Activated T-cell treated with anti-CD3 and anti-CD28 coated beads for 1 hour (primary cell): ENCODE data around the gene NLRP10.
"Not testable (repeated sequence)": the region's sequence is repeated elsewhere in the genome, so short reads cannot be mapped to it uniquely, and the experiment has no call there.

Source experiments
- DNase-seq: peaks from one replicate; pipeline ENCODE4 v3.0.0-alpha.2; 2020; ENCODE audit warnings: low read depth

The NLRP10 gene, protein sequence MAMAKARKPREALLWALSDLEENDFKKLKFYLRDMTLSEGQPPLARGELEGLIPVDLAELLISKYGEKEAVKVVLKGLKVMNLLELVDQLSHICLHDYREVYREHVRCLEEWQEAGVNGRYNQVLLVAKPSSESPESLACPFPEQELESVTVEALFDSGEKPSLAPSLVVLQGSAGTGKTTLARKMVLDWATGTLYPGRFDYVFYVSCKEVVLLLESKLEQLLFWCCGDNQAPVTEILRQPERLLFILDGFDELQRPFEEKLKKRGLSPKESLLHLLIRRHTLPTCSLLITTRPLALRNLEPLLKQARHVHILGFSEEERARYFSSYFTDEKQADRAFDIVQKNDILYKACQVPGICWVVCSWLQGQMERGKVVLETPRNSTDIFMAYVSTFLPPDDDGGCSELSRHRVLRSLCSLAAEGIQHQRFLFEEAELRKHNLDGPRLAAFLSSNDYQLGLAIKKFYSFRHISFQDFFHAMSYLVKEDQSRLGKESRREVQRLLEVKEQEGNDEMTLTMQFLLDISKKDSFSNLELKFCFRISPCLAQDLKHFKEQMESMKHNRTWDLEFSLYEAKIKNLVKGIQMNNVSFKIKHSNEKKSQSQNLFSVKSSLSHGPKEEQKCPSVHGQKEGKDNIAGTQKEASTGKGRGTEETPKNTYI

DNA sequence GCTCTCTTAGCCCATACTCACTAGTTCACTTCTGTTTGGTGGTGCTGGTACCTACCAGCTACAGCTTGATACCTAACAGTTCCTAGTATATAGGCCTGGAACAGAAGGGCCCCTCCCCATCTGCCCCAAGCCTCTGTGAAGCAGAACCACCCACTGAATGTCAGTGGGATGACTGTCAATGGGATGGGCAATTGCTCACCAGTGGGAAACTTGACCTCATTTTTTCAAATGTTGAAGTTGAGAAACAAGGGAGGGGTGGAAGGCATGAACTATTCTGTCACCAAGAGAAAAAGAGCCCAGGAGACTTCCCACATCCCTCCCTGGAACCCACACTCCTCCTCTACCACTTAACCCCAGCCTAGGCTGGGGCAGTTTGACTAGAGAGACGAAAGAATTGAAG is at the start of gene NLRP10:
NLRP10 (minus strand) TSS at position 62 of the 400 bp plus-strand sequence. CDS start 1,952 bp downstream, outside the sequence.
- no peak for DNase-seq

DNA sequence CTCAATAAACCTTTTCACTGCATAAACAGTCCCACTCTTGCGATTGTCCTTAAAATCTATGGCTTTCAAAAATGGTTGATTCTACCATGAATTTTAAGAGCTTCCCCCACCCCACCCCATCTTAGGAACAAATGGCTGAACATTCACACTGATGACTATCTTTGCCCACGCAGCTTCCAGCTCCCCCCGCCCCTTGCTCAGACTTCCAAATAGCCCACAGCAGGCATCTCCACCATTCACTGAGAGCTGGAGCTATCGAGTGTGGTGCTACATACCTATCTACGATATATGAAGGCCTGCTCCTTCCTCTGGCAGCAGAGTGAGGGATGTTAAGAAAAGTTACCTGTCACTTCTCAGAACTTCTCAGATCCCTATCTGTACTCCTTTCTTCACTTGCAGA is 48.6 kb upstream of the NLRP10 start:
- DNase-seq: no peak

DNA sequence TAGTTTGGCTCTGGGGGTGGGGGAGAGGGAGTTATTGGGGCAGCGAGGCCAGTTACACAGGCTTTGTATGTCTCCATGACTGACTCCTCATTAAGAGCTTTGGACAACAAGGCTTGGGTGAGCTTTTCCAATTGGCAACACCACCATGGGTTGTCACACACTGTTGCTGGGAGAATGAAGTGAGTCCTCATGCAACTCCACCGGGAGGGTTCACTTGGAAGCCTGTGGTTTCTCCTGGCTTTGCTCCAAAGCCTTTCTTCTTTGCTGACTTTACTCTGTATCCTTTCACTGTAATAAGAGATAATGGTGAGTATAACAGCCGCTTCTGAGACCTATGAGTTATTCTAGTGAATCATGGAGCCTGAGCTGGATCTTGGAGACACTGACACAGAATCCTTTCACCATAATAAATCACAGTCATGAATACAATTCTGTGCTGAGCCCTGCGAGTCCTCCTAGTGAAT is 46.8 kb upstream of the NLRP10 start:
- no peak for DNase-seq

- no peak for DNase-seq
These were observed 46.1 kb upstream of the NLRP10 start for GRCh38 chr11:8011371-8011770.

- no peak for DNase-seq
These were observed 44.6 kb upstream of the NLRP10 start for GRCh38 chr11:8009856-8010255.

- DNase-seq: no peak
These were observed 43.0 kb upstream of the NLRP10 start for GRCh38 chr11:8008212-8008611.

DNA sequence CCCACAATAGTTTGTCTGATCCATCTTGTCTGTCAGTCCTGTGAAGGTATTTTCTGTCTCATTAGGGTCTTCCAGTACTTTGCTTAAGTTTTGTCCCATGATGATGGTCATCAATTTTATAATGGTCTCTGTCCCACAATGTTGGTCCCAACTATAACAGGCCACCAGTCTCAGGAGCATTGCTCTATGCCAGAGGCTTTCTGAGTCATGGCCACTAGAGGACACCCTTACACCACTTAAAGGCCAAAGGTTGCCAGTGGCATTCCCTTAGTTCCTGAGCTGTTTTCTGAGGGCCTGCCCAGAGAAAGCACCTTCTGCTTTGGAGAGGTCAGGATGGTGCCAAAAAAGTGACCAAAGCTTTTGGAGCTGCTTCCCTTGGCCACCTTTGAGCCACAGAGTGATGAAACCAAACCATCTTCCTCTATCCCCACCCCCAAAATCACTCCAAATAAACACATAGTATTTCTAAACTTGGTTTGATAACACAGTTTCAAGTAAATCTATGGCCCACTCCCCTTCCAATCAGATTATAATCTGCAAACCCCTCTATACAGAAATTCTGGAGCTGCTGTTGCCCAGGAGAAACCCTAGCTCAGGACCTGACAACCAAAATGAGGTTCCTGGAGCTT is 41.2 kb upstream of the NLRP10 start:
- peak; percentile 19 for DNase-seq

- no peak for DNase-seq
These were observed 40.3 kb upstream of the NLRP10 start for GRCh38 chr11:8005556-8005955.

DNA sequence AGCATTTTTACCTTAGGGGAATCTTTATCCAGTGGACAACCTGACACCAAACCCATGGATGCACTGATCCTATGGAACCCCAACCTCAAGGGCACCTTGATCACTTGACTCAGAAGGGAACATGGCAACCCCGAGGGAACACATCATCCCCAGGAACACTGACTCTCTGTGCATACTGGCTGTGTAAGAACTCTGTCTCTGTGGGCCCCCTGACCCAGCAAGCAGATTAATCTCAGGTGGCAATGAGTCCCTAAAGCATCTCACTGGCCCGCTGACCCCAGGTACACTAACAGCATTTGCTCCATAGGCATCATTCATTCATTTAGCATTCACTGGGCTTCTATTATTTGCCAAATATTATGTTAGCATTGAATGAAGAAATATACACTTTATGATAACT is 38.8 kb upstream of the NLRP10 start:
- no peak for DNase-seq

DNA sequence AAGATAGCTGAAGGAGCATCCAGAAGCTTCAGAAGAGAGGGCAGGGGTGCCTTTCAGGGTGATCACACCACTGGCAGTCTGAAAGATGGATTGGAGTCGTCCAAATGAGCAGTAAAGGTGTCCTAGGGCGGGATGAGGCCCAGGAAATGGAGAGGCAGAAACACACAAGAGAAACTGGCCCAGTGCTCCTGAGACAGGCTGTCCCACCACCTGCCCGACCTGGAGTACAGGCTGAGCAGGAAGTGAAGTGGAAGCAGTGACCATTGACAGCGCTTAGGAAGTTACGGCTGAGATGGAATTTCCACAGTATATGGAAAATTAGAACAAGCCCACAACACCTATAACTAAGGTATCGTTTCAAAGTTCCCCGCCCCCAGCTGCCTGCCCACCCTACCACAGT is 37.9 kb upstream of the NLRP10 start:
- no peak for DNase-seq

DNA sequence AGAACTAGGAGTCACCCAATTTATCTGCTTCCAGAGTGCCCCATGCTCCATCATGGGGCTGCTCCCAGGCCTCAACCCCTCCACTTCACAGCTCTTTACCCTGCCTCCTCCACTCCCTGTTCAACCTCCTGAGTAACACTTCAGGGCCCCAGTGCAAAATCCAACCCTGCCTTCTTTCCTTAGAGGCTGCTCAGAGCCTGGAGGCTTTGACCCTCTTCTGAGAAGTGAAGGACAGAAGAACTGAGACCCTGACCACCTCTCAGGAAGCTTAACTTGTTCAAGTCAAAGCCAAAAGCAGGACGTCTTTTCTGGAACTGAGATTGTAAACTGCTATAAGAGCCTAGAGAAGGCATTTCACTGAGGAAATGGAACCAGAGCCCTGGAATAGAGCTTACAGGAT is 37.4 kb upstream of the NLRP10 start:
- no peak for DNase-seq

DNA sequence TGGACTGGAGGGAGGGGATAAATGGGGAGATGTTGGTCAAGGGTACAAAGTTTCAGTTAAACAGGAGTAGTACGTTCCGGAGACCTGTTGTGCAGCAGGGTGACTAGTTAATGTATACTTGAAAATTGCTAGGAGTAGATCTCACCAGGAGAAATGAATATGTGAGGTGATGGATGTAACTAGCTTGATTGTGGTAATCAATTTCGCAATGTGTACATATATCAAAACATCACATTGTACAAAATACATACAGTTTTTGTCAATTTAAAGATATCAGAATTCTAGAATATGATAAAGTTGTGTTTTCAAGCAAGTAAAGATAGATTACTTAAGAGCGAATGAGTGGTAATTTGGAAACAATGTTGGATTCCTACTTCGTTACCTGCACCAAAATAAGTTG is 35.1 kb upstream of the NLRP10 start:
- DNase-seq: no peak

GRCh38 chr11:7999795-8000194 is 34.5 kb upstream of the NLRP10 start:
- no peak for DNase-seq

DNA sequence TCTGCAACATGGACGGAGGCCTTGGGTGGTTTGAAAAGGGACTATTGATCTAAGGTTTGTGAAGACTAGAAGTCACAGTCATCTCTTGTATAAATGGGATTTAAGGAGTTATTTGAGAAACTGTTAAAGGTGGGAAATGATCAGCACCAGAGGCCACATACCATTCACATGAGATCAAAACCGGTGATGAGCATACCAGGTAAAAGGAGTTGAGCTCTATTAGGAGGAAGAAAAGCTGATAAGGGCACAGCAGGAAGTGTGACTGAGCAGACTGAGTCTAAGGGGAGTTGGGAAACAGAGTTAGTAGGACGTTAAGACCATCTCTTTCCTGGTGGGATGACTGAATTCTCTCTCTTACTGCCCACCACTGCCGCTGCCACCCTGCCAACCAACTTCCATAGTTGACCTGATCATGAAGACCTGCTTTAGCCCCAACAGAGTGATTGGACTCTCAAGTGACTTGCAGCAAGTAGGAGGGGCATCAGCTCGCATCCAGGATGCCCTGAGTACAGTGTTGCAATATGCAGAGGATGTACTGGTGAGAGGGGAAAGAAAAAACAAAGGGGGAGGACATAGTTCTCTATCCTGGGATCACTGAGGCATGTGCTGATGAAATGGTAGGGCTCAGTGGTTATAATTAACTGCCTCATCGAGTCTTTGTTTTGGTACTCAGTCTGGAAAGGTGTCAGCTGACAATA is 29.5 kb upstream of the NLRP10 start:
- no peak for DNase-seq

DNA sequence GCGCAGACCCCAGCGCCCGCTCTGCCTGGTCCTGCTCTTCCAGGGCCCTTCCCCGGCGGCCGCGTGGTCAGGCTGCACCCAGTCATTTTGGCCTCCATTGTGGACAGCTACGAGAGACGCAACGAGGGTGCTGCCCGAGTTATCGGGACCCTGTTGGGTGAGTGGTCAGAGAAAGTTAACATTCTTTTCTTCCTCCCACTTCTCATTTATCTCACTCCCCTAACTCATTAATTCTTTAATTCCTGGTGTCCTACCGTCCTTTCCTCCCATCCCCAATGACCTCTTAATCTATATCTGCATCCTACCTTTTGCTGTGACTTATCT is 22.3 kb upstream of the NLRP10 start:
- not testable (repeated sequence) for DNase-seq

- DNase-seq: peak; percentile 72
These were observed 21.7 kb upstream of the NLRP10 start, which contains the start of gene EIF3F for GRCh38 chr11:7986768-7987559. Gene EIF3F (plus strand): TSS chr11:7987337. CDS start chr11:7987353, 16 bp downstream.

DNA sequence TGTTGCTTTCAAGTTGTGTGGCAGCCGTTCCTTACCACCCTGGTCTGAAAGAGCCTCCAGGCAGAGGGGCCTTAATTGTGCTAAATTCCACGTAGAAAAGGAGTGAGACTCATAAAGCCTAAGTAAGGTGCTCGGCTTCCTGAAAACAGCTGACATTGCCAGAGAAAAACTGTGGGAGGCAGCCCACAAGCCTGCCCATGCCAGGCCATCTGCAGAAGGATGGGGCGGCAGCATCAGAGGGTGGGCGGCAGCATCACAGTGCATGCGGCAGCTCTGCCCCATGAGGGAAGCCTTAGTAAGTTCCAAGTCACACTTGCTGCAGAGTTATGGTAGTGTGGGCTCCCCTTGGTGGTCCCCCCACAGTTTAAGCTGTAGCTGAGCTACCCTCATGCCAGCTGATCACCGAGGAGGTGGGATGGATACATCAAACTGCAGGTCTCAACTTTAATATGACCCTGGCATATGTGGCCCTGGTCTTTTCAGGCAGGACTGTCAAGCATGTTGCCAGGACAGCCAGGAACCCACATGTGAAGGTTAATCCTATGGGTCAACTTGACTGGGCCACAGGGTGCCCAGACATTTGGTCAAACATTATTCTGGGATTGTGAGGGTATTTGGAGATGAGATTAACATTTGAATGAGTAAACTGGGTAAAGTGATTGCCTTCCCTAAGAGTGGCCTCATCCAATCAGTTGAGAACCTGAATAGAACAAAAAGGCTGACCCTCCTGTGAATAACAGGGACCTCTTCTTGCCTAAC is 18.8 kb upstream of the NLRP10 start:
- DNase-seq: no peak

GRCh38 chr11:7982582-7983119 is 17.4 kb upstream of the NLRP10 start:
- no peak for DNase-seq

GRCh38 chr11:7981619-7982157 is 16.4 kb upstream of the NLRP10 start:
- DNase-seq: no peak

GRCh38 chr11:7977232-7977917 is 12.1 kb upstream of the NLRP10 start:
- no peak for DNase-seq
